ENCODE measurements around the gene NPY4R.
"Not testable (repeated sequence)": the region's sequence is repeated elsewhere in the genome, so short reads cannot be mapped to it uniquely, and the experiment has no call there.

The NPY4R gene

GRCh38 chr10:46451365-46451764 is 14.4 kb downstream of the NPY4R start:
- not testable (repeated sequence) for FAIRE-seq

GRCh38 chr10:46450829-46451228 is 14.9 kb downstream of the NPY4R start:
- not testable (repeated sequence) for FAIRE-seq

- not testable (repeated sequence) for FAIRE-seq
These were observed 18.3 kb downstream of the NPY4R start for GRCh38 chr10:46447439-46447838.

GRCh38 chr10:46445389-46446122 is 20.2 kb downstream of the NPY4R start:
- not testable (repeated sequence) for FAIRE-seq

- not testable (repeated sequence) for FAIRE-seq
These were observed 22.3 kb downstream of the NPY4R start for GRCh38 chr10:46443422-46443821.

- not testable (repeated sequence) for FAIRE-seq
These were observed 23.0 kb downstream of the NPY4R start for GRCh38 chr10:46442706-46443275.

- FAIRE-seq = not testable (repeated sequence)
These were observed 23.9 kb downstream of the NPY4R start for GRCh38 chr10:46441837-46442278.

- not testable (repeated sequence) for FAIRE-seq
These were observed 24.8 kb downstream of the NPY4R start for GRCh38 chr10:46440942-46441341.

GRCh38 chr10:46423550-46423949 is 42.2 kb downstream of the NPY4R start:
- FAIRE-seq = not testable (repeated sequence)

GRCh38 chr10:46419570-46420379 is 46.0 kb downstream of the NPY4R start:
- FAIRE-seq = not testable (repeated sequence)

- not testable (repeated sequence) for FAIRE-seq
These were observed 47.5 kb downstream of the NPY4R start for GRCh38 chr10:46418283-46418682.

GRCh38 chr10:46415291-46415690 is 50.5 kb downstream of the NPY4R start:
- FAIRE-seq = not testable (repeated sequence)

GRCh38 chr10:46412665-46413064 is 53.1 kb downstream of the NPY4R start:
- FAIRE-seq = not testable (repeated sequence)

GRCh38 chr10:46411123-46411522 is 54.6 kb downstream of the NPY4R start:
- not testable (repeated sequence) for FAIRE-seq
